HG03520 (cell line): Measurements from ENCODE around the gene MIA2.

Experiments used
- ATAC-seq: cut with Tn5 transposase; IDR thresholded peaks from one replicate; pipeline ENCODE4 v1.9.1; 2021; ENCODE audit warnings: mild to moderate bottlenecking, moderate library complexity; ENCODE audit not compliant: unreplicated experiment

MIA2 gene

DNA sequence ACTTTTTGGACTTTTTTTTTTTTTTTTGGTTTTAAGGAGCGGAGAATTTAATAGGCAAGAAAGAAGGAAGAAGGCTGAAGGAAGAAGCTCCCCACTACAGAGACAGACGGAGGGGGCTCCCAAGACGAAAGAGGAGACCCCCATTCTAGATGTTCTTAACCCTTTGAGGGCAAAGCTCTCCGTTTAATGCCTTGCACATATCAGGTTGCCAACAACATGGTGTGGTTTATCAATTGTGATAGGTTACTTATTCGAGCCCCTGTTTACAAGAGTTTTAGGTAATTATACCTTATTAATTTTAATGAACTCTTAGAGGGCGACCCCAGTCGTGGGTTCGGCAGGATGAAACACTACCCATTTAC lies 199.7 kb downstream of the MIA2 start:
- ATAC-seq = no peak

- no peak for ATAC-seq
Measured at GRCh38 chr14:39434401-39434800, 200.7 kb downstream of the MIA2 start.

- no peak for ATAC-seq
Measured at GRCh38 chr14:39435241-39435640, 201.5 kb downstream of the MIA2 start.
